Upper lobe of right lung (tissue), 1 donor: Measurements from ENCODE around the gene ROR2. TPM values are rescaled to one million over a fixed set of nuclear protein-coding genes. Genes with fewer than 3 reads are reported as not detected.
A peak's percentile ranks its signal among the peaks of the same experiment; 100 is the strongest.
"Not testable (repeated sequence)": the region's sequence is repeated elsewhere in the genome, so short reads cannot be mapped to it uniquely, and the experiment has no call there.

Experiments used
- ATAC-seq: fragments of 200-7000 bp; cut with Tn5 transposase; one replicate; pipeline ENCODE4 v1.9.1; 2020; ENCODE audit warnings: mild to moderate bottlenecking, moderate library complexity
- DNase-seq: peaks from one replicate; pipeline ENCODE4 v3.0.0-alpha.2; 2020
- H3K27ac ChIP-seq: fragments of 200-600 bp; one replicate; pipeline ENCODE4 v1.8.0; 2022
- H3K27me3 ChIP-seq: fragments of 200-600 bp; one replicate; pipeline ENCODE4 v1.8.0; 2022; ENCODE audit warnings: mild to moderate bottlenecking
- H3K36me3 ChIP-seq: fragments of 200-600 bp; one replicate; pipeline ENCODE4 v1.8.0; 2022
- H3K4me1 ChIP-seq: fragments of 200-600 bp; one replicate; pipeline ENCODE4 v1.8.0; 2022
- H3K4me3 ChIP-seq: fragments of 200-600 bp; one replicate; pipeline ENCODE4 v1.8.0; 2022; ENCODE audit warnings: mild to moderate bottlenecking
- H3K9me3 ChIP-seq: fragments of 200-600 bp; one replicate; pipeline ENCODE4 v1.8.0; 2022
- intact Hi-C: fragments of 100-400 bp; cut with DNase I; formaldehyde crosslinking; loops from one replicate; pipeline ENCODE4 v1.11.0; 2022
- total RNA-seq: library from RNA; stranded (reverse); fragmentation: NEBNext Ultra II Directional; extraction: Animal tissue kit (Norgen Biotek cat#: 25700); gene quantifications from one replicate; pipeline ENCODE4 v1.2.1, GENCODE V29; 2021
- TF ChIP-seq, protein P1 (sequence below): fragments of 200-600 bp; IDR thresholded peaks from one replicate; pipeline ENCODE4 v1.8.0; 2022; ENCODE audit warnings: antibody characterized with exemption
- donor health status: DM: no; HTN: yes; CAD: no; lungs with severe emphysema.

ROR2 gene
- total RNA-seq, 1 donor from 2014 or later, result 5.5 TPM

GRCh38 chr9:91986248-91986647 is 36.2 kb upstream of the ROR2 start:
- intact Hi-C loops, result no loop called here
- no peaks in the 10 kb centered on the region for H3K9me3 ChIP-seq
- TF ChIP-seq, protein P1, sequence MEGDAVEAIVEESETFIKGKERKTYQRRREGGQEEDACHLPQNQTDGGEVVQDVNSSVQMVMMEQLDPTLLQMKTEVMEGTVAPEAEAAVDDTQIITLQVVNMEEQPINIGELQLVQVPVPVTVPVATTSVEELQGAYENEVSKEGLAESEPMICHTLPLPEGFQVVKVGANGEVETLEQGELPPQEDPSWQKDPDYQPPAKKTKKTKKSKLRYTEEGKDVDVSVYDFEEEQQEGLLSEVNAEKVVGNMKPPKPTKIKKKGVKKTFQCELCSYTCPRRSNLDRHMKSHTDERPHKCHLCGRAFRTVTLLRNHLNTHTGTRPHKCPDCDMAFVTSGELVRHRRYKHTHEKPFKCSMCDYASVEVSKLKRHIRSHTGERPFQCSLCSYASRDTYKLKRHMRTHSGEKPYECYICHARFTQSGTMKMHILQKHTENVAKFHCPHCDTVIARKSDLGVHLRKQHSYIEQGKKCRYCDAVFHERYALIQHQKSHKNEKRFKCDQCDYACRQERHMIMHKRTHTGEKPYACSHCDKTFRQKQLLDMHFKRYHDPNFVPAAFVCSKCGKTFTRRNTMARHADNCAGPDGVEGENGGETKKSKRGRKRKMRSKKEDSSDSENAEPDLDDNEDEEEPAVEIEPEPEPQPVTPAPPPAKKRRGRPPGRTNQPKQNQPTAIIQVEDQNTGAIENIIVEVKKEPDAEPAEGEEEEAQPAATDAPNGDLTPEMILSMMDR, result no peak
- no peaks in the 10 kb centered on the region for H3K36me3 ChIP-seq
- H3K27ac ChIP-seq, result no peak overlapping the region
- no peaks in the 10 kb centered on the region for H3K4me1 ChIP-seq
- H3K4me3 ChIP-seq, result no peak overlapping the region
- no peaks in the 10 kb centered on the region for H3K27me3 ChIP-seq
- DNase-seq, result no peak
- ATAC-seq, result no peak

GRCh38 chr9:91985692-91986091 is 35.7 kb upstream of the ROR2 start:
- ATAC-seq (no peak), DNase-seq (no peak)
- intact Hi-C loops, result no loop called here

DNA sequence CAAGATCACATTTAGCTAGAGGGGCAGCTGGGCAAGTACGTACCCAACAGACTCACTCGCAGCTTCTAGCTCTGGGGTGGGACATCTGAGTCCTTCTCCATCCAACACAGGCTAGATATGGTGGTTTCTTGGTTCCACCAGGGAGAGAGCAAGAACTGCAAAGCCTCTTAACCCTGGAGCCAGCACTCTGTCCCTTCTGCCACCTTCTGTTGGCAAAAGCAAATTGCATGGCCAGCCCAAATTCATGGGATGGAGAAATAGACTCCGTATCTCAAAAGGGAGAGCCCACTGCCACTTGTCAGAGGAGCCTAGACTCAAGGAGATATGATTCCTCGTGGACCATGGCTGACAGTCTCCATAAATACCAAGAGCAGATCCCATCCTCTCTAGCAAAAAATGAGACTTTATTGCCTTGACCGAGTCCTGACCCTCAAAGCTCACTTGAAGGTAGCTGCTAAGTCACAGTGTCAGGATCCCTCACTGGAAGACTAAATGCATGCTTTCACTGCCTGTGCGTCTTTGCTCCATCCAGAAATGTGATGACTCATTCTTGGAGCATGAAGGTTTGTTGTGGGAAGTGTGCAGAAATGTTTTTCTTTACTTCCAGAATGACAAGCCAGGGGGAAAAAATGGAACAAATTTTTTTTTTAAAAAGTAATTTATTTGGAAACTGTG is 28.8 kb upstream of the ROR2 start:
- Histone ChIP-seq H3K27ac (no peak overlapping the region), H3K4me1 (no peaks in the 10 kb centered on the region), H3K36me3 (no peaks in the 10 kb centered on the region), H3K27me3 (no peaks in the 10 kb centered on the region), H3K4me3 (no peak overlapping the region), H3K9me3 (no peaks in the 10 kb centered on the region)
- no peak for DNase-seq
- peak; percentile 49 for ATAC-seq
- intact Hi-C loops, result no loop called here
- TF ChIP-seq, protein P1, result peak; percentile 35

More at GRCh38 chr9:91985692-91986091, 35.7 kb upstream of the ROR2 start:
- TF ChIP-seq, protein P1, result no peak
- no peaks in the 10 kb centered on the region for H3K4me1 ChIP-seq
- H3K27ac ChIP-seq, result no peak overlapping the region
- H3K9me3 ChIP-seq, result no peaks in the 10 kb centered on the region
- no peak overlapping the region for H3K4me3 ChIP-seq
- no peaks in the 10 kb centered on the region for H3K27me3 ChIP-seq
- no peaks in the 10 kb centered on the region for H3K36me3 ChIP-seq

- H3K36me3 ChIP-seq, H3K4me3 ChIP-seq, H3K27ac ChIP-seq, DNase-seq, intact Hi-C loops, H3K4me1 ChIP-seq, H3K27me3 ChIP-seq, H3K9me3 ChIP-seq, ATAC-seq: not testable (repeated sequence)
Measured at GRCh38 chr9:91975254-91975653, 25.2 kb upstream of the ROR2 start.

- DNase-seq, result no peak
- intact Hi-C loops, result no loop called here
- H3K9me3 ChIP-seq, result no peaks in the 10 kb centered on the region
- TF ChIP-seq, protein P1, result no peak
- no peaks in the 10 kb centered on the region for H3K4me1 ChIP-seq
- H3K4me3 ChIP-seq, result no peak overlapping the region
- H3K27me3 ChIP-seq, result peaks cover 4% of the 10 kb centered on the region
- no peaks in the 10 kb centered on the region for H3K36me3 ChIP-seq
- ATAC-seq, result no peak
- H3K27ac ChIP-seq, result no peak overlapping the region
Measured at GRCh38 chr9:91972711-91973110, 22.7 kb upstream of the ROR2 start.

DNA sequence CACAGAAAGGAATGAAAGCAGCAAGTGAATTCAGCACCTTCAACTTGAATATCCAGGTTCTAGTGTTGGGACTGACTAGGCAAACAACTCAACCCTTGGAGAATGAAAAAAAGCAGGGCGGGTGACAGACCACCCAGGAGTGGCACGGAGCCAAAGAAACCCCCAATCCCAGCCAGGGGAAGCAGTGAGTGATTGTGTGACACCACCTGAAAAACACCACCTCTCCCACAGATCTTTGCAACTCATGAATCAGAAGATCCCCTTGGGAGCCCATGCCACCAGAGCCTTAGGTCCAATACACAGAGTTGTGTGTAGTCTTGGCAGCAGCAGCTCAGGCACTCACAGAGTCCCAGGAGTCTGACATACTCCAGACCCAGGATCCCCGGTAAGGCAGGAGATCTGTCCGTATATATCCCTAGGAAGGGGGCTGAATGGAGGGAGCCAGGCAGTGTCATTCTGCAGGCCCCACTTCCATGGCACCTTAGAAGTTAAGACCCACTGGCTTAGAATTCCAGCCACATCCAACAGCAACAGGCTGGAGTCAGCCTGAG is 22.1 kb upstream of the ROR2 start:
- TF ChIP-seq, protein P1, result no peak
- DNase-seq (no peak), ATAC-seq (no peak)
- Histone ChIP-seq H3K4me1 (no peaks in the 10 kb centered on the region), H3K27ac (no peak overlapping the region), H3K4me3 (no peak overlapping the region), H3K27me3 (peaks cover 4% of the 10 kb centered on the region), H3K9me3 (no peaks in the 10 kb centered on the region), H3K36me3 (no peaks in the 10 kb centered on the region)
- intact Hi-C loops, result no loop called here
